Measurements from ENCODE around the gene DLX6. TPM values are rescaled to one million over a fixed set of nuclear protein-coding genes. Genes with fewer than 3 reads are reported as not detected.

Gene DLX6
- total RNA-seq, 3 donors from 2014 or later (not counting 1 experiment from before 2014, with no cell fraction given): not detected

DNA sequence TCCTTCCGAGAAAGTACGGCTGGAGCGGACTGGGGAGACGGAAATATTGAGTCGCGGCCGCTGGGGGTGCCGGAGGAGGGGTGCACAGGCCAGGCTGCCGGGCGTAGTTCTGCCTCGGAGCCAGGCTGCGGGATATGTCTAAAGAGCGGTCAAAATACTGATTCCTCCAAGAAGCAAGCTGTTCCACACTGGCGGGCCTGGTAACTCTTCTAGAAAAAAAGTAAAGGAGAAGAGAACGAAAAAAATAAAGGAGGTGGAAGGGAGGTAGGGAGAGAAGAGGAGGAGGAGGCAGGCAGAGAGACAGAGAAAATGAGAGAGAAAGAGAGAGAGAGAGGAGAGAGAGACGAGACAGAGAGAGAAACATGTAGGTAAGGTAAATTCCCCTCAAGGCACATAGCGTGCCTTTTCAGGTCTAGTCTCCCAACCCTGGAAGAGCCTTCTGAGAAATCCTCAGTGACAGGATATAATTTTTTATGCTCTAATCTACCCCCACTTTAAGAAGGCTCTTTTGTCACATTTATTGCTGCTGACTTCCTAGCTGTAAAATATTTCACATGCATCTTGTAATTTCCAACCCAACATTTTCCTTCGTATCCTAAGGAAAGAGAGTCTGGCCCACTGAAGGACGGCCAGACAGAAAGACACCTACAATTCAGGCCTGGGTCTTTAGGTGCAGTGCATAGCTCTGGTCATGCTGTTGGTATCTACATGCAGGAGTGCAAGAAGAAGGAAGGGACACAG lies 13.6 kb downstream of the DLX6 start:
- H3K9me3 Mint-ChIP-seq: no peaks in the 10 kb centered on the region
- peaks cover 53% of the 10 kb centered on the region for H3K27me3 ChIP-seq (ENCODE audit: control insufficient read depth, insufficient read depth, low read length)
- H3K36me3 ChIP-seq (ENCODE audit: control insufficient read depth, insufficient read depth, low read length): no peaks in the 10 kb centered on the region
- no peak overlapping the region for H3K4me3 ChIP-seq (ENCODE audit: low read length)
- H3K27ac Mint-ChIP-seq: no peak overlapping the region
- H3K9me3 ChIP-seq (ENCODE audit: control insufficient read depth, insufficient read depth, low read length): no peaks in the 10 kb centered on the region
- WGBS (ENCODE audit: insufficient coverage): 16% methylated on average over 19 of the region's 19 CpGs
- H3K4me3 Mint-ChIP-seq: no peak overlapping the region
- TF ChIP-seq, protein P1, sequence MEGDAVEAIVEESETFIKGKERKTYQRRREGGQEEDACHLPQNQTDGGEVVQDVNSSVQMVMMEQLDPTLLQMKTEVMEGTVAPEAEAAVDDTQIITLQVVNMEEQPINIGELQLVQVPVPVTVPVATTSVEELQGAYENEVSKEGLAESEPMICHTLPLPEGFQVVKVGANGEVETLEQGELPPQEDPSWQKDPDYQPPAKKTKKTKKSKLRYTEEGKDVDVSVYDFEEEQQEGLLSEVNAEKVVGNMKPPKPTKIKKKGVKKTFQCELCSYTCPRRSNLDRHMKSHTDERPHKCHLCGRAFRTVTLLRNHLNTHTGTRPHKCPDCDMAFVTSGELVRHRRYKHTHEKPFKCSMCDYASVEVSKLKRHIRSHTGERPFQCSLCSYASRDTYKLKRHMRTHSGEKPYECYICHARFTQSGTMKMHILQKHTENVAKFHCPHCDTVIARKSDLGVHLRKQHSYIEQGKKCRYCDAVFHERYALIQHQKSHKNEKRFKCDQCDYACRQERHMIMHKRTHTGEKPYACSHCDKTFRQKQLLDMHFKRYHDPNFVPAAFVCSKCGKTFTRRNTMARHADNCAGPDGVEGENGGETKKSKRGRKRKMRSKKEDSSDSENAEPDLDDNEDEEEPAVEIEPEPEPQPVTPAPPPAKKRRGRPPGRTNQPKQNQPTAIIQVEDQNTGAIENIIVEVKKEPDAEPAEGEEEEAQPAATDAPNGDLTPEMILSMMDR (IDR thresholded peaks at IDR 0.05): no peak
- no peak for DNase-seq
- H3K27me3 Mint-ChIP-seq (ENCODE audit: low read depth in 2 of 2): peaks cover 77 to 91% of the 10 kb centered on the region in 2 donors
- H3K4me1 Mint-ChIP-seq: peaks cover 13 to 24% of the 10 kb centered on the region in 2 donors
- H3K27ac ChIP-seq (ENCODE audit: low read length): no peak overlapping the region
- H3K4me1 ChIP-seq (ENCODE audit: control insufficient read depth, insufficient read depth, low read length): peaks cover 8% of the 10 kb centered on the region
- peaks cover 7% of the 10 kb centered on the region for H3K36me3 Mint-ChIP-seq
- no peak for ATAC-seq
- intact Hi-C loops (cut with micrococcal nuclease): no loop called here

DNA sequence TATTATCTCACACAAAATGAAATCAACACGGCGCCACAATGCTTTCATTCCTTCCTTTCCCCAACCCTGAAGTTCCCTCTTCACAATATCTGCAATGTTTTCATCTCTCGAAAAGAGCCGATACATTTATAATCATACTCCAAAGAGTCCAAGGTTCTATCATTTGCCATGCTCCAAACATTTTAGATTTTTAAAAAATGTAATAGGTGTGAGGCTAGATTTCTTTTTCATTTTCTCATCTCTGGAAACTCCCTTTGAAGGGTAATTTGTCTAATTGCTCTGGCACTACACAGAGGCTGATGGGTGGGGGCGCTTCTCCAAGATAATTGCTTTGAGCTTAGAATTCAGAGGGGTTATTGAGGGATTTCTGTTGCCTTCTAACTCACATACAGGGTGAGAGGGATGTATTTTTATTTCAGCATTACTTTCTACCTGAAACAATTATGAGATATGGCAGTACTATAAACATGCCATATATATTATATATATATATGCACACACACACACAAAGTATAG lies 14.4 kb downstream of the DLX6 start:
- Histone ChIP-seq H3K27me3 (ENCODE audit: control insufficient read depth, insufficient read depth, low read length) (peaks cover 55% of the 10 kb centered on the region), H3K4me3 (ENCODE audit: low read length) (no peak overlapping the region), H3K27ac (ENCODE audit: low read length) (no peak overlapping the region), H3K36me3 (ENCODE audit: control insufficient read depth, insufficient read depth, low read length) (no peaks in the 10 kb centered on the region), H3K4me1 (ENCODE audit: control insufficient read depth, insufficient read depth, low read length) (peaks cover 13% of the 10 kb centered on the region), H3K9me3 (ENCODE audit: control insufficient read depth, insufficient read depth, low read length) (no peaks in the 10 kb centered on the region)
- ATAC-seq (no peak), DNase-seq (no peak)
- Mint-ChIP-seq H3K9me3 (no peaks in the 10 kb centered on the region), H3K4me1 (peaks cover 19 to 32% of the 10 kb centered on the region in 2 donors), H3K27me3 (ENCODE audit: low read depth in 2 of 2) (peaks cover 77 to 91% of the 10 kb centered on the region in 2 donors), H3K27ac (no peak overlapping the region), H3K36me3 (peaks cover 7% of the 10 kb centered on the region), H3K4me3 (no peak overlapping the region)
- intact Hi-C loops (cut with micrococcal nuclease): no loop called here
- TF ChIP-seq, protein P1 (IDR thresholded peaks at IDR 0.05): no peak
- 13% methylated on average over 4 of the region's 5 CpGs for WGBS (ENCODE audit: insufficient coverage)

DNA sequence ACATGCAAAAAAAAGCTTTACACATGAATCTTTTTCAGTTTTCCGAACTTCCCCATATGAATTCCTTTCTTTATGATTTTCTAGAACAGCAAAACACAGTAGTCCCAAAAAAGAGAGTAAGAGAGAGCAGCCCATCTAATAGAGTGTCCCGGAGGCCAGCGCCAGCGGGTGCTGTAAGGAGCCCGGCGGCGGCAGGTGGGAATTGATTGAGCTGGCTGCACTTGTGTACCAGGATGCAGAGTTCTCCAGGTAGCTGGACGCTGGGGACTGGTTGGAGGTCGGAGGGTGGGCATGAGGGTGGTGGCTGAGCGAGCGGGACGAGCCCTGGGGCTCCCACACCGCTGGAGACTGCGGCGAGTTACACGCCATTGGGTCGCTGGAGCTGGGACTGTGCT lies 15.2 kb downstream of the DLX6 start:
- DNase-seq (no peak), ATAC-seq (no peak)
- H3K4me1 ChIP-seq (ENCODE audit: control insufficient read depth, insufficient read depth, low read length): peaks cover 13% of the 10 kb centered on the region
- Mint-ChIP-seq H3K9me3 (no peaks in the 10 kb centered on the region), H3K36me3 (peaks cover 6% of the 10 kb centered on the region), H3K27me3 (ENCODE audit: low read depth in 2 of 2) (peaks cover 76 to 91% of the 10 kb centered on the region in 2 donors), H3K4me3 (no peak overlapping the region), H3K27ac (no peak overlapping the region), H3K4me1 (peaks cover 19 to 32% of the 10 kb centered on the region in 2 donors)
- H3K27me3 ChIP-seq (ENCODE audit: control insufficient read depth, insufficient read depth, low read length): peaks cover 59% of the 10 kb centered on the region
- no peaks in the 10 kb centered on the region for H3K9me3 ChIP-seq (ENCODE audit: control insufficient read depth, insufficient read depth, low read length)
- H3K4me3 ChIP-seq (ENCODE audit: low read length): no peak overlapping the region
- no peaks in the 10 kb centered on the region for H3K36me3 ChIP-seq (ENCODE audit: control insufficient read depth, insufficient read depth, low read length)
- no peak overlapping the region for H3K27ac ChIP-seq (ENCODE audit: low read length)
- intact Hi-C loops (cut with micrococcal nuclease): no loop called here
- TF ChIP-seq, protein P1 (IDR thresholded peaks at IDR 0.05): no peak
- WGBS (ENCODE audit: insufficient coverage): 11% methylated on average over 17 of the region's 17 CpGs

Measured in natural killer cell (primary cell).